Lower leg skin (tissue), 3 donors: Measurements from ENCODE around the gene ABCA13.

Source experiments
- POLR2A ChIP-seq, 2 donors: fragments of 450-650 bp; IDR thresholded peaks; one replicate each; pipeline ENCODE4 v1.6.1; 2016 to 2017; ENCODE audit warnings: antibody characterized with exemption in 2 of 2, mild to moderate bottlenecking in 1 of 2, moderate library complexity in 1 of 2
- TF ChIP-seq, protein P1 (sequence below), 3 donors: fragments of 450-650 bp; IDR thresholded peaks; one replicate each; pipeline ENCODE4 v1.5.1; 2016; ENCODE audit warnings: antibody characterized with exemption in 3 of 3, mild to moderate bottlenecking in 3 of 3, moderate library complexity in 2 of 3

DNA sequence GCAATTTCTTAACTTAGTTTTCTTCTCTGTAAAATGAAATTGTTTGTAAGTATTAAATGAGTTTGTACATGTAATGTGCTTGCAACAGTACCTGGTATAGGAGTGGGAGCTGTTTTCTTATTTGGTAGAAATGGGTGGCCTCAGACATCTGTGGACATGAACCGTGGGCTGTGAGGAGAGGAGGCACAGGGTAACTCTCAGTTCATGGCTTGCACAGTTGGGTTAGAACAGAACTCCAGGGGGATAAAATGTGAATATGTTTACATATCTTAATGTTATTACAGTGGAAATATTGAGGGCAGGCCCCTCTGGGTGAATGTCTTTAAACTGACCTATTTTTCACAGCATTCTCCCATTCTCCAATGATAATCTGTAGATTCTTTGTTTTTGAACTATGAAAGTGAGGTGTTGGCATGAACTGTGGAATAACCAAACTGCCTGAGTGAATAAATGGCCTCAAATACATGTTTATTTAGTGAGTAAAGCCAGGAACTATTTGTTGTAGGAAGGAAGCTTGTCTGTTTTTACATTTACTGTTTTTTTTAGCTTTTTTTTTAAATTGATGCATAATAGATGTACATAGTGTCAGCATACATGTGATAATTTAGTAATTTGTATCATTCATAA lies 2.6 kb downstream of the ABCA13 start:
- TF ChIP-seq, protein P1, sequence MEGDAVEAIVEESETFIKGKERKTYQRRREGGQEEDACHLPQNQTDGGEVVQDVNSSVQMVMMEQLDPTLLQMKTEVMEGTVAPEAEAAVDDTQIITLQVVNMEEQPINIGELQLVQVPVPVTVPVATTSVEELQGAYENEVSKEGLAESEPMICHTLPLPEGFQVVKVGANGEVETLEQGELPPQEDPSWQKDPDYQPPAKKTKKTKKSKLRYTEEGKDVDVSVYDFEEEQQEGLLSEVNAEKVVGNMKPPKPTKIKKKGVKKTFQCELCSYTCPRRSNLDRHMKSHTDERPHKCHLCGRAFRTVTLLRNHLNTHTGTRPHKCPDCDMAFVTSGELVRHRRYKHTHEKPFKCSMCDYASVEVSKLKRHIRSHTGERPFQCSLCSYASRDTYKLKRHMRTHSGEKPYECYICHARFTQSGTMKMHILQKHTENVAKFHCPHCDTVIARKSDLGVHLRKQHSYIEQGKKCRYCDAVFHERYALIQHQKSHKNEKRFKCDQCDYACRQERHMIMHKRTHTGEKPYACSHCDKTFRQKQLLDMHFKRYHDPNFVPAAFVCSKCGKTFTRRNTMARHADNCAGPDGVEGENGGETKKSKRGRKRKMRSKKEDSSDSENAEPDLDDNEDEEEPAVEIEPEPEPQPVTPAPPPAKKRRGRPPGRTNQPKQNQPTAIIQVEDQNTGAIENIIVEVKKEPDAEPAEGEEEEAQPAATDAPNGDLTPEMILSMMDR (IDR thresholded peaks at IDR 0.05) = no peak
- TF ChIP-seq POLR2A (IDR thresholded peaks at IDR 0.05) = no peak
